Mesothelial cell of epicardium (in vitro differentiated cells): ENCODE measurements around the gene LY6G6D. TPM values are rescaled to one million over a fixed set of nuclear protein-coding genes. Genes with fewer than 3 reads are reported as not detected.

Experiments
- DNase-seq, 2 experiments: peaks; one replicate each; pipeline ENCODE4 v3.0.0; 2021; ENCODE audit warnings: low spot score in 2 of 2; ENCODE audit not compliant: unreplicated experiment in 2 of 2
- H3K27ac Mint-ChIP-seq: 2 replicates; pipeline ENCODE4 v1.8.0; 2021; ENCODE audit warnings: mixed read lengths
- H3K27me3 Mint-ChIP-seq: 2 replicates; pipeline ENCODE4 v1.8.0; 2021; ENCODE audit warnings: low read depth, mixed read lengths
- H3K36me3 Mint-ChIP-seq: 2 replicates; pipeline ENCODE4 v1.8.0; 2021; ENCODE audit warnings: mixed read lengths
- H3K4me1 Mint-ChIP-seq: 2 replicates; pipeline ENCODE4 v1.8.0; 2021; ENCODE audit warnings: mixed read lengths
- H3K4me3 Mint-ChIP-seq: 2 replicates; pipeline ENCODE4 v1.8.0; 2021; ENCODE audit warnings: mild to moderate bottlenecking, moderate library complexity, mixed read lengths
- H3K9me3 Mint-ChIP-seq: 2 replicates; pipeline ENCODE4 v1.8.0; 2021; ENCODE audit warnings: mixed read lengths
- CTCF ChIP-seq: fragments of 200-600 bp; sonication (generic); IDR thresholded peaks from one replicate; pipeline ENCODE4 v1.5.0; 2021; ENCODE audit warnings: antibody characterized with exemption; ENCODE audit not compliant: unreplicated experiment
- total RNA-seq: library from RNA; stranded (reverse); gene quantifications from 3 replicates; pipeline ENCODE4 v1.2.1, GENCODE V29; 2021

The LY6G6D gene
- total RNA-seq, 1 donor from 2014 or later, result 0.67 TPM

DNA sequence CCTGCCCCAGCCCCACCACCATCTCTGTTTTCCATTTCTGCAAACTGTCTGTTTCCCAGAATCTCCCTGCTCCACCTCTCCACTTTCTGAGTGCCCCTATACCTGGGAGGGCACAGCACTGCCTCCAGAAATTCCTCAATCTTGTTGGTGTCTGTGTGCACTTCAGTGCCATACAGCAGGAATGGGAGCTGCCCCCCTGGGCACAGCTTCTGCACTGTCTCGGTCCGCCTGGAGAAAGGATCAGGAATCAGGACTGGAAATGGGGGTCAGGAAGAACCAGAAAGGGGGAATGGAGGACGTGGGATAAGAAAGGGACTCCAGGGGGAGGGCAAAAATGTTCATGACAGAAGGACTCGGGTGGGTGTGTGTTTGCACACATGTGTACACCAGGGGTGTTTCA lies 18.6 kb downstream of the LY6G6D start:
- no peak for TF ChIP-seq CTCF
- DNase-seq, result no peak
- Mint-ChIP-seq H3K36me3 (peaks cover 21% of the 10 kb centered on the region), H3K4me1 (peaks cover 56% of the 10 kb centered on the region), H3K27ac (no peak overlapping the region), H3K4me3 (peak overlapping the region; percentile 82), H3K9me3 (no peaks in the 10 kb centered on the region), H3K27me3 (no peaks in the 10 kb centered on the region)

GRCh38 chr6:31734247-31734820 lies 19.2 kb downstream of the LY6G6D start:
- Mint-ChIP-seq H3K36me3 (peaks cover 19% of the 10 kb centered on the region), H3K4me1 (peaks cover 55% of the 10 kb centered on the region), H3K27ac (no peak overlapping the region)

DNA sequence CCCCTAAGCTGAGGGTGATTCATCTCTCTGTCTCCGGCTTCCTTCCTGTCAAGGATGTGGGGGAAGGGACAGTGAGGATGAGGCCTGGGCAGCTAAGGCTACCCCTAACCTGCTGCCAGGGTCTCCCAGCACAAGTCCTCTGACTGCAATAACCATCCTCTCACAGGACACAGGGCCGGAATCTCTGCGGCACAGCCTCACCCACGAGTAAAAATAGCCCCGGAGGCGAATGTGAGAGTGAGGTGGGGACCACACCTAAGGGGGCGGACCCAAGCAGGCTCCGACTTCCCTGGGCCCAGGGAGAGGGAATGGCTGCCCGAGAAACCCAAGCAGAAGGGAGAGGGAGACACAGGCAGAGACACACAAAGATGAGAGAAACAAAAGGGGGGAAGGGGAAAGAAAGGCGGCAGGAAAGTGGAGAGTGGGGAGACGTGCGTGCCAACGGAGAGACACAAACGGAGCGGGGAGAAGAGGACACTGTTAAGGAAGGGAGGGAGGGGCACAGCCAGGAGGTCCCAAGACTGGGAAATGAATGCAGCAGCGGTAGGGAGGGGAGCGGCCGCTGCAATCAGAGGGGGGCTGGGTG lies 19.8 kb downstream of the LY6G6D start:
- peak overlapping the region; percentile 82 for H3K4me3 Mint-ChIP-seq
- no peaks in the 10 kb centered on the region for H3K9me3 Mint-ChIP-seq
- no peaks in the 10 kb centered on the region for H3K27me3 Mint-ChIP-seq
- H3K36me3 Mint-ChIP-seq, result peaks cover 19% of the 10 kb centered on the region
- DNase-seq, result peak in 1 of 2 experiments; percentile 59
- H3K4me1 Mint-ChIP-seq, result peaks cover 59% of the 10 kb centered on the region
- H3K27ac Mint-ChIP-seq, result peak overlapping the region; percentile 99
- no peak for TF ChIP-seq CTCF

More at GRCh38 chr6:31734247-31734820, 19.2 kb downstream of the LY6G6D start:
- peak overlapping the region; percentile 82 for H3K4me3 Mint-ChIP-seq
- TF ChIP-seq CTCF, result no peak
- no peaks in the 10 kb centered on the region for H3K27me3 Mint-ChIP-seq
- no peak for DNase-seq
- H3K9me3 Mint-ChIP-seq, result no peaks in the 10 kb centered on the region

- Mint-ChIP-seq H3K4me3 (peak within 1 kb of the TSS; percentile 82), H3K27me3 (no peaks in the 10 kb centered on the region), H3K36me3 (peaks cover 16% of the 10 kb centered on the region), H3K27ac (peak within 1 kb of the TSS; percentile 99), H3K4me1 (peaks cover 63% of the 10 kb centered on the region), H3K9me3 (no peaks in the 10 kb centered on the region)
- peak; percentile 63 to 78 for DNase-seq
- no peak for TF ChIP-seq CTCF
Observed at GRCh38 chr6:31736021-31736767, 21.0 kb downstream of the LY6G6D start, which contains the start of gene CLIC1. Gene CLIC1 (minus strand): TSS chr6:31736530. CDS start chr6:31736300, 230 bp downstream.

- TF ChIP-seq CTCF, result no peak
- peak overlapping the region; percentile 82 for H3K4me3 Mint-ChIP-seq
- no peaks in the 10 kb centered on the region for H3K9me3 Mint-ChIP-seq
- no peak for DNase-seq
- peaks cover 63% of the 10 kb centered on the region for H3K4me1 Mint-ChIP-seq
- peaks cover 15% of the 10 kb centered on the region for H3K36me3 Mint-ChIP-seq
- peak overlapping the region; percentile 99 for H3K27ac Mint-ChIP-seq
- H3K27me3 Mint-ChIP-seq, result no peaks in the 10 kb centered on the region
Observed at GRCh38 chr6:31736768-31737314, 21.7 kb downstream of the LY6G6D start.
